K562 (cell line): Measurements from ENCODE around the gene ZNF865. TPM values are rescaled to one million over a fixed set of nuclear protein-coding genes. Genes with fewer than 3 reads are reported as not detected.
A peak's percentile ranks its signal among the peaks of the same experiment; 100 is the strongest.

Experiments used
- ATAC-seq: fragments of 200-7000 bp; cut with Tn5 transposase; 3 replicates; pipeline ENCODE4 v1.9.1; 2020; ENCODE audit warnings: moderate library complexity
- BruUV-seq: library from RNA; stranded (reverse); fragments of 400-500 nt; replicated peaks from 2 replicates; lab custom pipeline; 2021; lab: Mats Ljungman, UMichigan
- CTCF ChIA-PET: fragments of 300-600 bp; formaldehyde crosslinking; extraction: SDS; loops from one replicate; lab custom pipeline; 2021; ENCODE audit warnings: low intra/inter-chr PET ratio; lab: Yijun Ruan, JAX
- POLR2A ChIA-PET: fragments of 300-600, 350-650 bp; sonication (Branson Sonifier 250); formaldehyde crosslinking; extraction: SDS; loops from one replicate; lab custom pipeline; 2021; ENCODE audit warnings: antibody characterized with exemption, inconsistent platforms; lab: Yijun Ruan, JAX
- DNase-seq, 4 experiments: peaks; one replicate each; pipeline versions ENCODE4 v3.0.0 to v3.0.0-alpha.2; 2011 to 2018; ENCODE audit warnings: low spot score in 3 of 4, mixed read lengths in 3 of 4; ENCODE audit errors: extremely low read depth in 1 of 4
- FAIRE-seq: peaks from 2 replicates; lab custom pipeline; 2011; peaks lifted over from hg19 to GRCh38; lab: Jason Lieb, UNC
- H2AFZ ChIP-seq: 2 replicates; pipeline ENCODE4 v1.6.0; 2011; ENCODE audit warnings: low read depth, low read length, control low read depth, inconsistent platforms
- H3K27ac ChIP-seq: fragments of 200-600 bp; 3 replicates; pipeline ENCODE4 v1.8.0; 2011; ENCODE audit warnings: low read depth, mild to moderate bottlenecking, control low read depth, inconsistent platforms, low read length, moderate library complexity, mixed read lengths; ENCODE audit errors: extremely low read depth
- H3K27me3 ChIP-seq, 2 experiments: fragments of 300-600 bp in 1 of 2; 2 replicates in 1 of 2; 3 replicates in 1 of 2; pipeline versions ENCODE4 v1.6.0 to v1.8.0; 2011; ENCODE audit warnings: inconsistent platforms in 2 of 2, low read length in 2 of 2, mild to moderate bottlenecking in 1 of 2, mixed read lengths in 1 of 2, moderate library complexity in 1 of 2; ENCODE audit not compliant: control insufficient read depth in 2 of 2, insufficient read depth in 2 of 2
- H3K36me3 ChIP-seq: fragments of 300-600 bp; 3 replicates; pipeline ENCODE4 v1.8.0; 2011; ENCODE audit warnings: mild to moderate bottlenecking, low read length, inconsistent platforms; ENCODE audit not compliant: control insufficient read depth, insufficient read depth
- H3K4me1 ChIP-seq, 2 experiments: fragments of 200-600 bp in 1 of 2; replicated peaks in 1 of 2; 2 replicates in 1 of 2; 3 replicates in 1 of 2; pipeline versions ENCODE4 v1.5.1 to v1.8.0; 2011; ENCODE audit warnings: inconsistent platforms in 2 of 2, low read length in 2 of 2, mild to moderate bottlenecking in 1 of 2, mixed read lengths in 1 of 2, moderate library complexity in 1 of 2; ENCODE audit not compliant: control insufficient read depth in 2 of 2, insufficient read depth in 2 of 2
- H3K4me2 ChIP-seq: 2 replicates; pipeline ENCODE4 v1.6.1; 2011; ENCODE audit warnings: low read length, control low read depth, inconsistent platforms, mixed read lengths; ENCODE audit not compliant: insufficient read depth
- H3K4me3 ChIP-seq: fragments of 200-600 bp; sonication (generic), shearing (Covaris generic); 2 replicates; pipeline ENCODE4 v1.5.1; 2016; ENCODE audit warnings: control low read depth, inconsistent platforms
- H3K79me2 ChIP-seq: fragments of 200-600 bp; 3 replicates; pipeline ENCODE4 v1.8.0; 2011; ENCODE audit warnings: low read length, inconsistent platforms; ENCODE audit not compliant: control insufficient read depth, insufficient read depth
- H3K9ac ChIP-seq, 2 experiments: 2 replicates each; pipeline versions ENCODE4 v1.6.0 to v1.6.1; 2011; ENCODE audit warnings: low read depth in 2 of 2, low read length in 2 of 2, control low read depth in 1 of 2, inconsistent platforms in 1 of 2, mild to moderate bottlenecking in 1 of 2, mixed read lengths in 1 of 2; ENCODE audit not compliant: insufficient read depth in 1 of 2
- H3K9me1 ChIP-seq: one replicate; pipeline ENCODE4 v1.6.0; 2011; ENCODE audit warnings: inconsistent platforms, mild to moderate bottlenecking, low read length, moderate library complexity; ENCODE audit not compliant: control insufficient read depth, insufficient read depth
- H3K9me3 ChIP-seq: replicated peaks from 2 replicates; pipeline ENCODE4 v1.5.1; 2011; ENCODE audit warnings: low read depth, low read length, inconsistent platforms; ENCODE audit not compliant: control insufficient read depth, insufficient read depth
- H4K20me1 ChIP-seq: replicated peaks from 2 replicates; pipeline ENCODE4 v1.6.1; 2011; ENCODE audit warnings: low read length, inconsistent platforms, mixed read lengths; ENCODE audit not compliant: control insufficient read depth, insufficient read depth
- EP400 ChIP-seq: fragments of 450-650 bp; IDR thresholded peaks from 2 replicates; pipeline ENCODE4 v1.6.1; 2017; ENCODE audit warnings: antibody characterized with exemption, mild to moderate bottlenecking, moderate library complexity
- NEUROD1 ChIP-seq: fragments of 150-350 bp; IDR thresholded peaks from 2 replicates; pipeline ENCODE4 v1.6.1; 2014; ENCODE audit warnings: borderline replicate concordance, low read length, low read depth; ENCODE audit not compliant: partially characterized antibody
- NFATC3 ChIP-seq: fragments of 450-650 bp; IDR thresholded peaks from 2 replicates; pipeline ENCODE4 v1.6.1; 2017; ENCODE audit warnings: mild to moderate bottlenecking
- RBFOX2 ChIP-seq: fragments of 200-400 bp; formaldehyde crosslinking; IDR thresholded peaks from 2 replicates; pipeline ENCODE4 v1.6.1; 2017; ENCODE audit warnings: low read depth, mild to moderate bottlenecking, low read length, moderate library complexity
- TEAD2 ChIP-seq: fragments of 450-650 bp; IDR thresholded peaks from 2 replicates; pipeline ENCODE4 v1.6.1; 2016; ENCODE audit warnings: missing genetic modification characterization, control low read depth, missing compliant biosample characterization
- U2AF2 ChIP-seq: fragments of 200-400 bp; formaldehyde crosslinking; optimal IDR thresholded peaks from 2 replicates; pipeline ENCODE3; 2017; ENCODE audit warnings: low read depth, mild to moderate bottlenecking, low read length
- ZBTB33 ChIP-seq: sonication (generic); formaldehyde crosslinking; IDR thresholded peaks from 2 replicates; pipeline ENCODE4 v1.8.1; 2023; ENCODE audit warnings: mild to moderate bottlenecking, missing genetic modification reagents
- WGBS: fragments of 100-300 bp; shearing (Covaris generic); methylation state at CpG from one replicate; pipeline ENCODE4 v1.1.6; 2016; ENCODE audit warnings: low coverage, mixed read lengths; ENCODE audit not compliant: insufficient coverage; ENCODE audit errors: missing lambda C conversion rate; 5-methylcytosine and 5-hydroxymethylcytosine counted together
- in situ Hi-C: fragments of 300-500 bp; cut with MboI; formaldehyde crosslinking; loops from 4 replicates; pipeline ENCODE4 v1.15.0; 2018; ENCODE audit warnings: inconsistent platforms, mixed read lengths
- intact Hi-C: fragments of 100-400 bp; cut with micrococcal nuclease; formaldehyde crosslinking; loops from 2 replicates; pipeline ENCODE4 v1.14.2; 2022
- polyA plus RNA-seq, 8 experiments: library from polyadenylated mRNA; depleted of rRNA in 4 of 8; stranded (reverse) in 5 of 8; unstranded in 3 of 8; fragments of >200 nt; fragmentation: Nextera tagmentation in 2 of 8; fragmentation: Illumina TruSeq in 1 of 8; extraction: Ambion mirVana in 2 of 8; extraction: Trizol in 1 of 8; gene quantifications; 2 replicates each; pipeline versions ENCODE4 v1.2.1 to v1.2.3, GENCODE V29; 2011 to 2014; ENCODE audit warnings: inconsistent platforms in 1 of 8, missing spikeins in 1 of 8
- total RNA-seq, 7 experiments: library from RNA; depleted of rRNA in 6 of 7; stranded (reverse); fragments of >200 nt in 6 of 7; fragmentation: Illumina TruSeq in 2 of 7; extraction: Trizol in 2 of 7; gene quantifications; 2 replicates each; pipeline versions ENCODE4 v1.2.1 to v1.2.3, GENCODE V29; 2011 to 2021; ENCODE audit warnings: low replicate concordance in 1 of 7
- TF ChIP-seq, protein P1 (sequence below): fragments of 450-650 bp; IDR thresholded peaks from 2 replicates; pipeline ENCODE4 v1.6.1; 2018; ENCODE audit warnings: mild to moderate bottlenecking, low read depth; ENCODE audit not compliant: partially characterized antibody

Gene ZNF865
- total and polyA plus RNA-seq, 9 of the 15 experiments (the other 6 are each of a cell fraction or from before 2014, with no cell fraction given) = 0.40 to 18.8 (median 1.6) TPM; not detected in 2

- Histone ChIP-seq H3K4me1 (peaks cover 0 to 5% of the 10 kb centered on the region in 2 experiments; a peak in 2 of 5 replicates), H2AFZ (no peak overlapping the region), H4K20me1 (no peaks in the 10 kb centered on the region; the same call in 1 of the 2 replicates), H3K36me3 (peaks cover 35% of the 10 kb centered on the region; the same call in 2 of the 3 replicates), H3K4me3 (no peak overlapping the region), H3K9me1 (peaks cover 3% of the 10 kb centered on the region), H3K9me3 (no peaks in the 10 kb centered on the region), H3K9ac (no peak overlapping the region), H3K79me2 (peaks cover 6% of the 10 kb centered on the region; the same call in 1 of the 3 replicates), H3K27ac (no peak overlapping the region), H3K27me3 (no peaks in the 10 kb centered on the region), H3K4me2 (no peak overlapping the region)
- POLR2A ChIA-PET = interaction anchor here (0.7 to 1.7 kb wide), 2 partner anchors 12 to 314 kb away, joined by 3 to 6 read pairs; no protein-coding TSS in a partner anchor
- WGBS = 99% methylated on average over 34 of the region's 38 CpGs
- in situ Hi-C loops (no loop called here), intact Hi-C loops (no loop called here)
- BruUV-seq = no TSS peak
- TF ChIP-seq U2AF2 (no peak), TEAD2 (no peak), ZBTB33 (CRISPR knock-in tag) (peak; percentile 26; the same call in 1 of the 2 replicates), NEUROD1 (no peak), NFATC3 (no peak), EP400 (no peak), RBFOX2 (peak; percentile 44; the same call in 1 of the 2 replicates)
- TF ChIP-seq, protein P1, sequence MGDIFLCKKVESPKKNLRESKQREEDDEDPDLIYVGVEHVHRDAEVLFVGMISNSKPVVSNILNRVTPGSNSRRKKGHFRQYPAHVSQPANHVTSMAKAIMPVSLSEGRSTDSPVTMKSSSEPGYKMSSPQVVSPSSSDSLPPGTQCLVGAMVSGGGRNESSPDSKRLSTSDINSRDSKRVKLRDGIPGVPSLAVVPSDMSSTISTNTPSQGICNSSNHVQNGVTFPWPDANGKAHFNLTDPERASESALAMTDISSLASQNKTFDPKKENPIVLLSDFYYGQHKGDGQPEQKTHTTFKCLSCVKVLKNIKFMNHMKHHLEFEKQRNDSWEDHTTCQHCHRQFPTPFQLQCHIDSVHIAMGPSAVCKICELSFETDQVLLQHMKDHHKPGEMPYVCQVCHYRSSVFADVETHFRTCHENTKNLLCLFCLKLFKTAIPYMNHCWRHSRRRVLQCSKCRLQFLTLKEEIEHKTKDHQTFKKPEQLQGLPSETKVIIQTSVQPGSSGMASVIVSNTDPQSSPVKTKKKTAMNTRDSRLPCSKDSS = no peak
- ATAC-seq (no peak), DNase-seq (no peak), FAIRE-seq (no peak)
- CTCF ChIA-PET = no interaction called here
Measured at GRCh38 chr19:55616395-55616875, 11.0 kb downstream of the ZNF865 start.
